Astrocyte (in vitro differentiated cells and primary cell): ENCODE results near the gene ARF5. TPM values are rescaled to one million over a fixed set of nuclear protein-coding genes. Genes with fewer than 3 reads are reported as not detected.

Experiments used
- DNase-seq: peaks from one replicate; pipeline ENCODE4 v3.0.0-alpha.2; 2010; ENCODE audit warnings: low read depth
- FAIRE-seq: peaks from 2 replicates; lab custom pipeline; 2011; peaks lifted over from hg19 to GRCh38; lab: Jason Lieb, UNC
- H2AFZ ChIP-seq: 2 replicates; pipeline ENCODE4 v1.6.0; 2012; ENCODE audit warnings: low read depth, low read length, inconsistent platforms
- H3K27ac ChIP-seq: 2 replicates; pipeline ENCODE4 v1.5.1; 2011; ENCODE audit warnings: low read depth, low read length, inconsistent platforms
- H3K27me3 ChIP-seq: 2 replicates; pipeline ENCODE4 v1.6.0; 2011; ENCODE audit warnings: low read length, inconsistent platforms; ENCODE audit not compliant: insufficient read depth
- H3K36me3 ChIP-seq: 2 replicates; pipeline ENCODE4 v1.5.1; 2011; ENCODE audit warnings: low read length, inconsistent platforms; ENCODE audit not compliant: insufficient read depth
- H3K4me1 ChIP-seq: 2 replicates; pipeline ENCODE4 v1.5.1; 2011; ENCODE audit warnings: low read length, inconsistent platforms; ENCODE audit not compliant: insufficient read depth
- H3K4me2 ChIP-seq: 2 replicates; pipeline ENCODE4 v1.6.0; 2012; ENCODE audit warnings: low read length, inconsistent platforms
- H3K4me3 ChIP-seq: 2 replicates; pipeline ENCODE4 v1.5.1; 2011; ENCODE audit warnings: low read depth, mild to moderate bottlenecking, low read length, inconsistent platforms; ENCODE audit not compliant: insufficient read depth
- H3K79me2 ChIP-seq: 2 replicates; pipeline ENCODE4 v1.6.0; 2012; ENCODE audit warnings: mild to moderate bottlenecking, low read length, inconsistent platforms; ENCODE audit not compliant: insufficient read depth
- H3K9ac ChIP-seq: 2 replicates; pipeline ENCODE4 v1.6.0; 2012; ENCODE audit warnings: mild to moderate bottlenecking, low read length, inconsistent platforms
- H3K9me3 ChIP-seq: 2 replicates; pipeline ENCODE4 v1.5.1; 2012; ENCODE audit warnings: low read depth, mild to moderate bottlenecking, low read length, inconsistent platforms; ENCODE audit not compliant: insufficient read depth
- H4K20me1 ChIP-seq: 2 replicates; pipeline ENCODE4 v1.6.0; 2012; ENCODE audit warnings: low read length, inconsistent platforms; ENCODE audit not compliant: insufficient read depth
- H3K27ac Mint-ChIP-seq: one replicate; pipeline ENCODE4 v1.8.0; 2021; ENCODE audit warnings: mild to moderate bottlenecking, mixed read lengths; ENCODE audit not compliant: unreplicated experiment
- H3K27me3 Mint-ChIP-seq: one replicate; pipeline ENCODE4 v1.8.0; 2021; ENCODE audit warnings: low read depth, mixed read lengths; ENCODE audit not compliant: unreplicated experiment
- H3K36me3 Mint-ChIP-seq: one replicate; pipeline ENCODE4 v1.8.0; 2021; ENCODE audit warnings: low read depth, mixed read lengths; ENCODE audit not compliant: unreplicated experiment
- H3K4me1 Mint-ChIP-seq: one replicate; pipeline ENCODE4 v1.8.0; 2021; ENCODE audit warnings: low read depth, mixed read lengths; ENCODE audit not compliant: unreplicated experiment
- H3K4me3 Mint-ChIP-seq: one replicate; pipeline ENCODE4 v1.8.0; 2021; ENCODE audit warnings: mild to moderate bottlenecking, moderate library complexity, mixed read lengths; ENCODE audit not compliant: unreplicated experiment
- H3K9me3 Mint-ChIP-seq: one replicate; pipeline ENCODE4 v1.8.0; 2021; ENCODE audit warnings: mild to moderate bottlenecking, mixed read lengths; ENCODE audit not compliant: unreplicated experiment
- EZH2 ChIP-seq: IDR thresholded peaks from 2 replicates; pipeline ENCODE4 v1.6.1; 2012; ENCODE audit warnings: mild to moderate bottlenecking, low read length, inconsistent platforms; ENCODE audit not compliant: insufficient read depth
- total RNA-seq: library from RNA; stranded (reverse); gene quantifications from 2 replicates; pipeline ENCODE4 v1.2.1, GENCODE V29; 2021
- TF ChIP-seq, protein P1 (sequence below): IDR thresholded peaks from 2 replicates; pipeline ENCODE4 v1.5.1; 2011; ENCODE audit warnings: low read depth, mild to moderate bottlenecking, inconsistent platforms, low read length, moderate library complexity; ENCODE audit not compliant: insufficient read depth

The ARF5 gene
- total RNA-seq, 1 donor from 2014 or later, result 111 TPM

DNA sequence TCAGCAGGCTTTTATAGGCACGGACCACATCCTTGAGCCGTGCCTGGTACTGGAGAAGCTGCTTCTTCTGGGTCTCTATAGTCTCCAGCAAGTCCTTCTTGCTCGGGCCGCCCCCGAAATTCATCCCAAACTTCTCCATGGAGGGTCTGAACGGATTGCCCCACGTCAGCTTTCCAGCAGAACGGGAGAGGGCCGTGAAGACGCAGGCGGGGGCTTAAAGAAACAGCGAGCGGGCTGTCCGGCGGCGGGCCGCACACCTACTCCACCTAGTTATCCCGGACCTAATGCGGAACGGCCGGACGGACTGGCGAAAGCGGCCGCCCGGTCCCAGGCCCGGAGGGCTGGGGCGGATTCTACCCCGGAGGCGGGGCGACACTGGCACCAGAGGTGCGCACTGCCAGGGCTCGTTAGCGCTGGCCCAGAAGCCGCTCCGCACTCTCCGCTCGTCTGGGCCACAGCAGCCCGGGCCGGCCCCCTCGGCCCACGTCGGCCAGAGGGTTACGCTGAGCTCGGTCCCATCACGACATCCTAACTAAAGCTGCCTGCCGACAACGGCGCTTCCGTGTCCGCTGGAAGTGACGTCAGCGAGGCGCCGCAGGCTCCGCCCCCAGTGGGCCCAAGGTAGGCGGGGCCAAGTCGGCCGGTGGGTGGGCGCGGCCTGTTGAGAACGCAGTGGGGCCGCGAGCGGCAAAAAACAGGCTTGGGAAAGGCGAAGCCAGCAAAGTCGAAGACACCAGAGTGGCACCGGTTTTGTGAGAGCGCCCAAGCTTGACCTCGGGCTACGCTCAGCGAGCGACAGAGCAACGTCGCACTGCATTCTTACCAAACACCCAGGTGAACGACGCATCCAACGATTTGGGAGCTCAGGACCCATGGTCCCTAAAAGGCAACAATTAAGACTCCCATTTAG is 2.9 kb upstream of the ARF5 start, which contains the start of gene GCC1:
TSS of gene GCC1 (minus strand) at position 553 of the 910 bp plus-strand sequence. CDS start at position 139, 414 bp downstream.
- Histone ChIP-seq H3K27ac (peak within 1 kb of the TSS; percentile 79), H3K27me3 (no peaks in the 10 kb centered on the region), H3K9ac (peak within 1 kb of the TSS; percentile 87), H3K4me1 (peaks cover 47% of the 10 kb centered on the region), H3K4me2 (peak within 1 kb of the TSS; percentile 97), H3K4me3 (peak within 1 kb of the TSS; percentile 75), H3K9me3 (no peaks in the 10 kb centered on the region), H4K20me1 (peaks cover 57% of the 10 kb centered on the region), H3K79me2 (peaks cover 65% of the 10 kb centered on the region), H2AFZ (peak within 1 kb of the TSS; percentile 89), H3K36me3 (peaks cover 12% of the 10 kb centered on the region)
- Mint-ChIP-seq H3K9me3 (no peaks in the 10 kb centered on the region), H3K27ac (peak within 1 kb of the TSS; percentile 87), H3K36me3 (peaks cover 20% of the 10 kb centered on the region), H3K27me3 (no peaks in the 10 kb centered on the region), H3K4me1 (peaks cover 39% of the 10 kb centered on the region), H3K4me3 (peak within 1 kb of the TSS; percentile 95)
- no peak for FAIRE-seq
- no peak for TF ChIP-seq EZH2
- TF ChIP-seq, protein P1, sequence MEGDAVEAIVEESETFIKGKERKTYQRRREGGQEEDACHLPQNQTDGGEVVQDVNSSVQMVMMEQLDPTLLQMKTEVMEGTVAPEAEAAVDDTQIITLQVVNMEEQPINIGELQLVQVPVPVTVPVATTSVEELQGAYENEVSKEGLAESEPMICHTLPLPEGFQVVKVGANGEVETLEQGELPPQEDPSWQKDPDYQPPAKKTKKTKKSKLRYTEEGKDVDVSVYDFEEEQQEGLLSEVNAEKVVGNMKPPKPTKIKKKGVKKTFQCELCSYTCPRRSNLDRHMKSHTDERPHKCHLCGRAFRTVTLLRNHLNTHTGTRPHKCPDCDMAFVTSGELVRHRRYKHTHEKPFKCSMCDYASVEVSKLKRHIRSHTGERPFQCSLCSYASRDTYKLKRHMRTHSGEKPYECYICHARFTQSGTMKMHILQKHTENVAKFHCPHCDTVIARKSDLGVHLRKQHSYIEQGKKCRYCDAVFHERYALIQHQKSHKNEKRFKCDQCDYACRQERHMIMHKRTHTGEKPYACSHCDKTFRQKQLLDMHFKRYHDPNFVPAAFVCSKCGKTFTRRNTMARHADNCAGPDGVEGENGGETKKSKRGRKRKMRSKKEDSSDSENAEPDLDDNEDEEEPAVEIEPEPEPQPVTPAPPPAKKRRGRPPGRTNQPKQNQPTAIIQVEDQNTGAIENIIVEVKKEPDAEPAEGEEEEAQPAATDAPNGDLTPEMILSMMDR, result no peak
- peak; percentile 71 for DNase-seq

DNA sequence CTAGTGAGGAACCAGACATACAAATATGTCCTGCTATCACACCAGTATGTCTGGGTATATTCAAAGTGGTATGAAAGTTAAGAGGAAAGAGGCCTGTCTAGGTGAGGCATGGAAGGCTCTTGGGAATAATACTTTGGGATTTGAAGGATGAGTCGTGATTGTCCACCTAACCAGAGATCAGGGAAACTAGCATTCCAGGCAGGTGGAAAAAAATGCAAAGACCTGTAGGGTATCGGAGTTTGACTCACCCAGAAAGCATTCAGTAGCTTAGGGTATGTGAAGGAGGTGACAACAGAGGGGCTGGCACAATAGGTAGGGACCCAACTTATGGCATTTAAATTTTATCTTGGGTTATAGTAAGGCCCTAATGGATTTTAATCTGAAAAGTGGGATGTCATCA is 1.9 kb upstream of the ARF5 start:
- Mint-ChIP-seq H3K27me3 (no peaks in the 10 kb centered on the region), H3K4me3 (peak overlapping the region; percentile 95), H3K36me3 (peaks cover 17% of the 10 kb centered on the region), H3K27ac (no peak overlapping the region), H3K4me1 (peaks cover 31% of the 10 kb centered on the region), H3K9me3 (no peaks in the 10 kb centered on the region)
- Histone ChIP-seq H3K9ac (no peak overlapping the region), H3K36me3 (peaks cover 7% of the 10 kb centered on the region), H3K4me2 (no peak overlapping the region), H4K20me1 (peaks cover 49% of the 10 kb centered on the region), H3K4me3 (no peak overlapping the region), H3K27me3 (no peaks in the 10 kb centered on the region), H3K4me1 (peaks cover 47% of the 10 kb centered on the region), H2AFZ (no peak overlapping the region), H3K79me2 (peaks cover 55% of the 10 kb centered on the region), H3K9me3 (no peaks in the 10 kb centered on the region), H3K27ac (no peak overlapping the region)
- FAIRE-seq, result no peak
- DNase-seq, result no peak
- TF ChIP-seq, protein P1, result no peak
- no peak for TF ChIP-seq EZH2
